Brain microvascular endothelial cell (primary cell): ENCODE measurements around the gene FGGY.

ENCODE experiments used
- DNase-seq: peaks from one replicate; pipeline ENCODE4 v3.0.0-alpha.2; 2020
- H3K27ac ChIP-seq: fragments of 250-450 bp; sonication (Bioruptor Pico); 2 replicates; pipeline ENCODE4 v1.5.1; 2020; ENCODE audit warnings: mild to moderate bottlenecking, moderate library complexity
- H3K27me3 ChIP-seq: fragments of 250-450 bp; sonication (Bioruptor Pico); replicated peaks from 2 replicates; pipeline ENCODE4 v1.5.1; 2020; ENCODE audit warnings: mild to moderate bottlenecking
- H3K36me3 ChIP-seq: fragments of 250-450 bp; sonication (Bioruptor Pico); replicated peaks from 2 replicates; pipeline ENCODE4 v1.5.1; 2020; ENCODE audit warnings: mild to moderate bottlenecking
- H3K4me3 ChIP-seq: 2 replicates; pipeline ENCODE4 v1.5.1; 2011; ENCODE audit warnings: low read depth, mild to moderate bottlenecking, control low read depth, low read length, moderate library complexity
- in situ Hi-C: cut with HindIII; loops from 2 replicates; pipeline ENCODE4 v1.10.0; 2017; ENCODE audit warnings: low sequenced_read_pairs, low pct_ligation_motif_present
- TF ChIP-seq, protein P1 (sequence below): IDR thresholded peaks from 2 replicates; pipeline ENCODE4 v1.5.1; 2011; ENCODE audit warnings: low read depth, mild to moderate bottlenecking, moderate library complexity, low read length, control low read depth, inconsistent platforms; ENCODE audit errors: missing control alignments

Gene FGGY

DNA sequence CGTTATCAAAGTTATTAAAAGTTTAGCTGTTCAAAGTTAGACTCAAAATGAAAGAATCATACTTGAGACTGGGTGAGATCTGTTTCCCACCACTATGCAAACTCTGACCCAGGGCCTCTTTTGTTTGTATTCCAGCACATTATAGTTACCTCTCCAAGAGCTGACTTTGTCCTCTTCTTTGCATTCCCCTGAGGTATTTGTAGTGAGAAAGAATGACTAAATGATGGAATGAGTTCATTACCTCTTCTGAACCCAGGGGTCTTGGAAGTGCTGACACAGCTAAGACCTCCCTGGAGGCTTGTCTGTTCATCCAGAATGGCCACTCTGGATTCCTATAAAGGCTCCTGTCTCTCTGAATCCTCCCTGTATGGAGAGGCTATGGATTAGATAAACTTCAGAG is 62.4 kb downstream of the FGGY start:
- no peak overlapping the region for H3K27ac ChIP-seq
- DNase-seq, result no peak
- H3K4me3 ChIP-seq, result no peak overlapping the region
- in situ Hi-C loops, result no loop called here
- H3K27me3 ChIP-seq, result no peaks in the 10 kb centered on the region
- H3K36me3 ChIP-seq, result no peaks in the 10 kb centered on the region
- TF ChIP-seq, protein P1, sequence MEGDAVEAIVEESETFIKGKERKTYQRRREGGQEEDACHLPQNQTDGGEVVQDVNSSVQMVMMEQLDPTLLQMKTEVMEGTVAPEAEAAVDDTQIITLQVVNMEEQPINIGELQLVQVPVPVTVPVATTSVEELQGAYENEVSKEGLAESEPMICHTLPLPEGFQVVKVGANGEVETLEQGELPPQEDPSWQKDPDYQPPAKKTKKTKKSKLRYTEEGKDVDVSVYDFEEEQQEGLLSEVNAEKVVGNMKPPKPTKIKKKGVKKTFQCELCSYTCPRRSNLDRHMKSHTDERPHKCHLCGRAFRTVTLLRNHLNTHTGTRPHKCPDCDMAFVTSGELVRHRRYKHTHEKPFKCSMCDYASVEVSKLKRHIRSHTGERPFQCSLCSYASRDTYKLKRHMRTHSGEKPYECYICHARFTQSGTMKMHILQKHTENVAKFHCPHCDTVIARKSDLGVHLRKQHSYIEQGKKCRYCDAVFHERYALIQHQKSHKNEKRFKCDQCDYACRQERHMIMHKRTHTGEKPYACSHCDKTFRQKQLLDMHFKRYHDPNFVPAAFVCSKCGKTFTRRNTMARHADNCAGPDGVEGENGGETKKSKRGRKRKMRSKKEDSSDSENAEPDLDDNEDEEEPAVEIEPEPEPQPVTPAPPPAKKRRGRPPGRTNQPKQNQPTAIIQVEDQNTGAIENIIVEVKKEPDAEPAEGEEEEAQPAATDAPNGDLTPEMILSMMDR, result no peak

DNA sequence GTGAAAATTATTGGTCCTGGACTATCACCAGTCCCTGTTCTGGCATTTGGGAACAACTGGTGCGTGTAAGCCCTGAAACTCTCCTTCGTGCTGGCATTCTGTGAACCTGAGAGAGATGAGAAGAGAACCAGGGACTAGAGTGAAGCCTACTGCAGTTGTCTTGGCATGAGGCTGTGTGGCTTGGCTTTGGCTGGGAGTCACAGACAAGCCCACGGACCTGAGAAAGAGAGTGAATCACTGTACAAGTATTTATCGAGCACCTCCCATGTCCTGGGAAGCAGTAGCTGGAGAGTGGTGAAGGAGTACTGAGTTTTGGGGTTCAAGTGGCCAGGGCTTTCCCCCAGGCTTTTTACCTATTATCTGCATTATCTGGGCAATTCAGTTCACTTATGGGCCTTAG is 63.3 kb downstream of the FGGY start:
- TF ChIP-seq, protein P1, result no peak
- DNase-seq, result peak; percentile 67
- no peaks in the 10 kb centered on the region for H3K27me3 ChIP-seq
- H3K4me3 ChIP-seq, result no peak overlapping the region
- no peaks in the 10 kb centered on the region for H3K36me3 ChIP-seq
- in situ Hi-C loops, result no loop called here
- H3K27ac ChIP-seq, result no peak overlapping the region

DNA sequence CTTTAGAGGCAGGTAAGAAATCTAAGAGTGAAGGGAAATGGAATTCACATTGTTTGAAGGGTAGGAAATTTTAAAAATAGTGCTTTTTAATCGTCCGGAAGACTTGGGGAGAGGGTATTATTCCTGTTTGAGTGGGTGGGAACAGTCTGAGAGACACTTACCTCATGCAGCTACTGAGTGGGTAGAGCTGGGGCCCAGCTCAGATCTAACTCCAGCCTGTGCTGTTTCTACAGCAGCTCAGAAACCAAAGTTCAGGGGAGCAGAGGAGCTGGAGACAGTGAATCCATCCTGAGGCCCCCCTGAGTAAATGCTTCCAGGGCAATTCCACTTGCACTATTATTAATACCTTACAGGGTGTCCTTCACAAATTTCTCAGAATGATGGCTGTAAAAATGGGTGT is 63.8 kb downstream of the FGGY start:
- H3K4me3 ChIP-seq, result no peak overlapping the region
- no peaks in the 10 kb centered on the region for H3K27me3 ChIP-seq
- no peaks in the 10 kb centered on the region for H3K36me3 ChIP-seq
- TF ChIP-seq, protein P1, result no peak
- H3K27ac ChIP-seq, result no peak overlapping the region
- in situ Hi-C loops, result no loop called here
- DNase-seq, result no peak

DNA sequence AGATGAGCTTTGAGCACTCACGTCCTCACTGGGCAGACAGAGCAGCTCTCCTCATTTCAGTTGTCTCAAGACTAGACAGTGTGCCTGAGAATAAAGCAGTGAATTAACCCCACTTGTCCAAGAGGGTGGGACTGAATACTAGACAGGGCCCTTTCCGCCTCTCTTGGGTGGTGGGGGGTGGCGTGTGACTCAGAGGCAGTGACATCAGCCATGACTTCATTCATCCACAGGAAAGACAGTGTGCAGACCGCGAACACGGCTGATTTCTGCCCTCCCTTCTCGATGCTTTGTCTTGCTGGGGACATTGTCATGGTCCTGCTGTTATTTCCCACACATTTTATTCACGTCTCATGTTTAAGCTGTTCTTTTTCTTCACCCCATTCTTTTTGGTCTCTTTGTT is 64.9 kb downstream of the FGGY start:
- H3K4me3 ChIP-seq, result no peak overlapping the region
- DNase-seq, result peak; percentile 30
- H3K27me3 ChIP-seq, result no peaks in the 10 kb centered on the region
- in situ Hi-C loops, result no loop called here
- H3K36me3 ChIP-seq, result no peaks in the 10 kb centered on the region
- no peak overlapping the region for H3K27ac ChIP-seq
- TF ChIP-seq, protein P1, result no peak

DNA sequence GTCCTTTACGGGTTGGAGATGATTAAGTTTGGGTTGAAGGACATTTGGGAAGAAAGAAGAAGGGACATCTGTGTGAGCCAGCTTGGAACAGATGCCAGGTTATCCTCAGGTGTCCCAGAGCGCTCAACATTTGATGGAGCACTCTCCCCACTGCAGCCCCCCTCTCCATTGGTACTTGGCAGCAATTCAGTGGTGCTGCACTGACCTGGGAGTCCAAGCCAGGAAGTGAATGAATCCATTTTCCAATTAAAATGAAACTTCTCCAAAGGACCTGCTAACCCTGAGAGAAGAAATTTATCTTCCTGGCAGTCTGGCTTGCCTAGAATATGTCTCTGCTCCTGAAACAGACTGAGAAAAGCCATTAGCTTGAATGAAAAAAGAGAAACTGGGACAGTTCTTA is 67.1 kb downstream of the FGGY start:
- TF ChIP-seq, protein P1, result no peak
- no peaks in the 10 kb centered on the region for H3K36me3 ChIP-seq
- DNase-seq, result no peak
- in situ Hi-C loops, result no loop called here
- no peaks in the 10 kb centered on the region for H3K27me3 ChIP-seq
- no peak overlapping the region for H3K27ac ChIP-seq
- H3K4me3 ChIP-seq, result no peak overlapping the region

DNA sequence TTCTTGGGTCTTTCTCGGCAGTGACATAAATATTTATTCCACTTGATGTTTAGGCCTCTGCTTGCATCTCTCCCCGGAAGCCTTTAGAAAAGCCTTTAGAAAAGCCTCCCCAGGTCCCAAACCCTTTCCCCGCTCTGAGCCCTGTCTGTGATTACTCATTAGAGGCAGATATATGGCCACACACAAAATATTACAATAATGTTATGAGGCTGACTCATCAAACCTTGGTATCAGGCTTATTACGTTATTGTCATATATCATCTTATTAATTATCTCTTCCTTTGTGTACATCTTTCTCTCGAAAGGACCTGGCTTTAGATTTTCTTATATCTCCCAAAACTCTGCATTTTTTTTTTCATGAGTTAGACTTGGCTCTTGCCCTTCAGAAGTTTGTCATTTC is 69.5 kb downstream of the FGGY start:
- H3K4me3 ChIP-seq, result no peak overlapping the region
- in situ Hi-C loops, result no loop called here
- no peaks in the 10 kb centered on the region for H3K27me3 ChIP-seq
- no peak overlapping the region for H3K27ac ChIP-seq
- no peaks in the 10 kb centered on the region for H3K36me3 ChIP-seq
- peak; percentile 19 for DNase-seq
- TF ChIP-seq, protein P1, result no peak
